ENCODE data around the gene MYO3A.

The MYO3A gene

GRCh38 chr10:26215935-26216584 lies 282.0 kb downstream of the MYO3A start:
- peak in 1 of 2 donors; percentile 1 for DNase-seq

- no peak for DNase-seq
These were observed 282.8 kb downstream of the MYO3A start, which contains the start of gene GAD2 for GRCh38 chr10:26216585-26217395. GAD2 (plus strand) TSS chr10:26216774; CDS start chr10:26216810, 36 bp downstream.

- no peak for DNase-seq
These were observed 283.5 kb downstream of the MYO3A start for GRCh38 chr10:26217396-26218086.

- DNase-seq, result no peak
These were observed 285.6 kb downstream of the MYO3A start for GRCh38 chr10:26219676-26220075.

- no peak for DNase-seq
These were observed 286.9 kb downstream of the MYO3A start for GRCh38 chr10:26220901-26221300.

GRCh38 chr10:26221541-26221940 lies 287.5 kb downstream of the MYO3A start:
- no peak for DNase-seq

GRCh38 chr10:26222563-26222962 lies 288.5 kb downstream of the MYO3A start:
- no peak for DNase-seq

- no peak for DNase-seq
These were observed 291.3 kb downstream of the MYO3A start for GRCh38 chr10:26225322-26225721.

- no peak for DNase-seq
These were observed 293.8 kb downstream of the MYO3A start for GRCh38 chr10:26227786-26228185.

GRCh38 chr10:26232174-26232573 lies 298.1 kb downstream of the MYO3A start:
- DNase-seq, result no peak

GRCh38 chr10:26235761-26236160 lies 301.7 kb downstream of the MYO3A start:
- no peak for DNase-seq

- DNase-seq, result no peak
These were observed 304.3 kb downstream of the MYO3A start for GRCh38 chr10:26238378-26238777.

- DNase-seq, result no peak
These were observed 308.8 kb downstream of the MYO3A start for GRCh38 chr10:26242706-26243350.

- no peak for DNase-seq
These were observed 309.3 kb downstream of the MYO3A start for GRCh38 chr10:26243351-26243720.

- no peak for DNase-seq
These were observed 315.7 kb downstream of the MYO3A start for GRCh38 chr10:26249681-26250080.

GRCh38 chr10:26251925-26252324 lies 317.9 kb downstream of the MYO3A start:
- DNase-seq, result no peak

GRCh38 chr10:26254616-26255015 lies 320.6 kb downstream of the MYO3A start:
- DNase-seq, result no peak

GRCh38 chr10:26259341-26259740 lies 325.3 kb downstream of the MYO3A start:
- DNase-seq, result no peak
